MG63 (cell line): Measurements from ENCODE around the gene CCT2. TPM values are rescaled to one million over a fixed set of nuclear protein-coding genes. Genes with fewer than 3 reads are reported as not detected.
A peak's percentile ranks its signal among the peaks of the same experiment; 100 is the strongest.

Source experiments
- DNase-seq: peaks from one replicate; pipeline ENCODE4 v3.0.0-alpha.2; 2020
- H3K27me3 ChIP-seq: fragments of 250-450 bp; sonication (Bioruptor Pico); 2 replicates; pipeline ENCODE4 v1.5.1; 2020; ENCODE audit warnings: mild to moderate bottlenecking, moderate library complexity
- H3K36me3 ChIP-seq: fragments of 250-450 bp; sonication (Bioruptor Pico); 2 replicates; pipeline ENCODE4 v1.5.1; 2020; ENCODE audit warnings: mild to moderate bottlenecking, moderate library complexity
- H3K4me3 ChIP-seq: fragments of 250-450 bp; sonication (Bioruptor Pico); 2 replicates; pipeline ENCODE4 v1.5.1; 2020; ENCODE audit warnings: mild to moderate bottlenecking, moderate library complexity
- H3K9me3 ChIP-seq: fragments of 250-450 bp; sonication (Bioruptor Pico); 2 replicates; pipeline ENCODE4 v1.5.1; 2020; ENCODE audit warnings: mild to moderate bottlenecking, moderate library complexity
- total RNA-seq: library from RNA; depleted of rRNA; stranded (reverse); fragments of >200 nt; shearing (Covaris generic); gene quantifications from 2 replicates; pipeline ENCODE4 v1.2.3, GENCODE V29; 2014; ENCODE audit warnings: low replicate concordance

The CCT2 gene
- total RNA-seq, 1 experiment from 2014 or later: 548 TPM

DNA sequence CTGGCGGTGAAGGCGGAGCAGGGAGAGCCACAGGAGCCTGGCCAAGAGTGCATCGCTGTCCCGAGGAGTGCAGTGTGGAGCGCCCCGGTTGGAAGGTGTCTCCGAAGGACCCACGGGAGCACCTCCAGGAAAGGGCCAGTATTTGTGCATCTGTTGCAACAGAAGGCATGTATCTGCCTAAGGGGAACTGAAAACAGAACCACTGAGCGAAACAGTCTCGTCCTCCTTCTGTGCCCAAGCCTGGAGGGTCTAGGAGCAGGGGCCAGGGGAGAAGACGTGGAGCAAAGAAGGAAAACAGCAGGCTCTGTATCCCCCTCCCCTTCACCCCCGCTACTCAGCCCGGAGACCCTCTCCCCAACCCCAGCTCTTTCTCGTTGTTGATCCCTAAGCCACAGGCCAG, 30.8 kb downstream of the CCT2 start:
- Histone ChIP-seq H3K9me3 (no peaks in the 10 kb centered on the region), H3K36me3 (no peaks in the 10 kb centered on the region)
- DNase-seq: no peak

DNA sequence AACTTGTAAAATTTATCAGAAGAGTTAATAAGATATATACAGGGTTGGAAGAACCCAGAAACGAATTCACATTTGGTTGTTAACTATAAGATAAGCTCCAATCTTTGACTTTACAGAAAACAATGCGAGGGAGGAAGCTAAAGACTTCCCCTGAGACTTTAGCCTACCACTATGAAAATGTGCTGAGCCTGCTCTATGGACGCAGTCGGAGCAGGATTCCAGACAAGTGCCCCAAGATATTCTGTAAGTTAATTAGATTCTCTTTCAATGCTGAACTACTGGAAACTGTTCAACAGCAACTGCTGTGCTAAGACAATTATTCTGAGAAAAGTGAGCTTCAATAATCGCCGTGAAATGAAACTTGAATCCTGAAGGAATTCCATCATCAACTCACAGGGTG, 33.8 kb downstream of the CCT2 start:
- no peaks in the 10 kb centered on the region for H3K36me3 ChIP-seq
- DNase-seq: no peak
- H3K4me3 ChIP-seq: no peak overlapping the region
- no peaks in the 10 kb centered on the region for H3K27me3 ChIP-seq
- no peaks in the 10 kb centered on the region for H3K9me3 ChIP-seq

More for the DNA sequence above, 30.8 kb downstream of the CCT2 start:
- H3K27me3 ChIP-seq: no peaks in the 10 kb centered on the region
- H3K4me3 ChIP-seq: no peak overlapping the region

DNA sequence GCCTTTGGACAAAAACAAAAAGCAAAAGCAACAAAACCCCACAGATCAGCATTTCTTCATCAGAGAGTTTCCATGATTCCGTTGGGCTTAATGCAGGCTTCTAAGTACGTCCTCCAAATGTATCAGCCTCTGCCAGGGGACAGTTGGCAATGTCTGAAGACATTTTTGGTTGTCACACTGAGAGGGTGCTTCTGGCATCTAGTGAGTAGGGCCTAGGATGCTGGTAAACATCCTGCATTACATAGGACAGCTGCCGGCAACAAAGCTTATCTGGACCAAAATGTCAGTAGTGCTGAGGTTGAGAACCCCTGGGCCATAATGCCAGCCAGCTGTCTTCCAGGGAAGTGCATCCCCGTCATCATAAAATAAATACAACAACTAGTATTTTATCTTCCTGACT, 34.8 kb downstream of the CCT2 start:
- Histone ChIP-seq H3K9me3 (no peaks in the 10 kb centered on the region), H3K27me3 (no peaks in the 10 kb centered on the region), H3K4me3 (no peak overlapping the region), H3K36me3 (no peaks in the 10 kb centered on the region)
- DNase-seq: no peak

DNA sequence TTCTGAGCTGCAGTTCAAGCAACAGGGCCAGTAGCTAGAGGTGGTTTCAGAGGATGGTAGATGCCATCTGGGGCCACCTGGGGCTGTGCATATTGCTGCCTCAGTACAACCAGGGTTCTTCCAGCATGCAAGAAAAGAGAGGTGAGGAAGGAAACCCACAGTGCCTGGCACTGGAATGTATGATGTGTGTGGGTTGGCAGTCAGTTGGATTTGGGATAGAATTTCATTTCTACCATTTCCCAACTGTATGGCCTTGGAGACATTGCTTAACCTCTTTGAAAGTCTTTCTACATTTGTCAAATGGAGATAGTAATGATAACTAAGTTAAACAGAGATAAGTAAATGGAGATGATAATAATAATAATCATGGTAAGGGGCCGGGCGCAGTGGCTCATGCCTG, 35.7 kb downstream of the CCT2 start:
- no peak for DNase-seq
- Histone ChIP-seq H3K36me3 (no peaks in the 10 kb centered on the region), H3K4me3 (no peak overlapping the region), H3K9me3 (no peaks in the 10 kb centered on the region), H3K27me3 (no peaks in the 10 kb centered on the region; the same call in 1 of the 2 replicates)

DNA sequence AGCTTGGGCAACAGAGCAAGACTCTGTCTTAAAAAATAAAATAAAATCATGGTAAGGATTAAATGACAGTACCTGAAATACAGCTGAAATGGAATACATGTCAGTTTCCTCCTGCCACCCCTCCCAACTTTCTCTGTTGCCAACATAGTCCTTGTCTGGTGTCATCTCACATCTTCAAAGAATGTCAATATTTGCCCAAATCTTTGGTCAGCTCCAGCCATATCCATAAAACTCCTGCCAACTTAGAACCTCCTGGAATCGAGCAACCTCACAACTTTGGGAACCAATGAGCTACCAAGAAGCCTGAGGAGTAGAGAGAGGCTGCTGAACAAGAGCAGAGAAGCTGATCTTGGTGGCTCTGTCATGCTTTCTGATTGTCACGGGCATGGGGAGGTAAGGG, 36.3 kb downstream of the CCT2 start:
- H3K27me3 ChIP-seq: no peaks in the 10 kb centered on the region; the same call in 1 of the 2 replicates

DNA sequence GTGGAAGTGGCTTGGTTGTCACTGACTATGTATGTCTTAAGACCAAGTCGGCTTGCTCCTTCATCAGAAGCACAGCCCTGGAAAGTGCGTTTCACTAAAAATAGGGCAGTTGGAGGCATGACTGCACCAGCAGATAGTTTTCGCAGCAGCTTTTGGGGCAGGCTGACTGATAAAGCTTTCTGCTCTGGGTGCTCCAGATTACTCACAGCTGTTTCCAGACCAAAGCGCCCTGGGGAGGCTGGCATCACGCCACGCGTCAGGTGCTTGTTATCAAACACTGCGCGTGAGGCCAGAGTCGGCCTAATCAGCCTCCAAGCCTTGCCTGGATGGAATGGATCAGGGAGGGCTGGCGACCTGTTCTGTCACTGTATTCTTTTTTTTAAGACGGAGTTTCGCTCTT, 38.7 kb downstream of the CCT2 start:
- Histone ChIP-seq H3K4me3 (no peak overlapping the region), H3K27me3 (no peaks in the 10 kb centered on the region; the same call in 1 of the 2 replicates), H3K9me3 (no peaks in the 10 kb centered on the region), H3K36me3 (no peaks in the 10 kb centered on the region)
- no peak for DNase-seq

More for the DNA sequence above, 36.3 kb downstream of the CCT2 start:
- H3K4me3 ChIP-seq: no peak overlapping the region
- no peak for DNase-seq
- no peaks in the 10 kb centered on the region for H3K9me3 ChIP-seq
- H3K36me3 ChIP-seq: no peaks in the 10 kb centered on the region

DNA sequence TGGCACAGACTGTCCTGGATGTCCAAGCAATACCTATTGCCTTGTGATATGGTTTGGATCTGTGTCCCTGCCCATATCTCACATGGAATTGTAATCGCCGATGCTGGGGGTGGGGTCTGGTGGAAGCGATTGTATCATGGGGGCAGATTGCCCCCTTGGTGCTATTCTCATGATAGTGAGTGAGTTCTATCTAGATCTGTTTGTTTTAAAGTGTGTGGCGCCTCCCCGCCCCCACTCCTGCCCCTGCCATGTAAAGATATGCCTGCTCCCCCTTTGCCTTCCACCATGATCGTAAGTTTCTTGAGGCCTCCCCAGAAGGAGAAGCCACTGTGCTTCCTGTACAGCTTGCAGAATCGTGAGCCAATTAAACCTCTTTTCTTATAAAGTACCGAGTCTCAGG, 42.2 kb downstream of the CCT2 start:
- no peak for DNase-seq
- Histone ChIP-seq H3K4me3 (no peak overlapping the region), H3K9me3 (no peaks in the 10 kb centered on the region), H3K27me3 (no peaks in the 10 kb centered on the region; the same call in 1 of the 2 replicates), H3K36me3 (no peaks in the 10 kb centered on the region)

DNA sequence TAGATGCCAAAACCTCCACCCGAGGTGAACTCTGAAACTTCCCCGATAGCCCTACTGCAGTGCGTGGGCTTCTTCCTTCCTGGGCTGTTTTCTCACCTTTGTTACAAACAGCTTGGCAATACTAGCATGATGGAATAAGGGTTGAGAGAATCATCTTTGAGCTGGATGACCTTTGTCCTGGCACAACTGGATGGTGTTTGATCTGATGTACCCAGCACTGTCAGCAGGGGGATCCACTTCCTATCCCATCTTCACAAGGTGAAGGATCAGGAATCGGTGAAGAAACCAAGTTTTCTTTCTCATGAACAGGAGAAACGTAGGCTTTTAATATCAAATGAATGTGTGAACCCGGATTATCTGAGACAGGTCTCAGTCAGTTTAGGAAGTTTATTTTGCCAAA, 44.9 kb downstream of the CCT2 start:
- peak; percentile 7 for DNase-seq
- no peaks in the 10 kb centered on the region for H3K9me3 ChIP-seq
- no peaks in the 10 kb centered on the region; the same call in 1 of the 2 replicates for H3K27me3 ChIP-seq
- H3K36me3 ChIP-seq: no peaks in the 10 kb centered on the region
- H3K4me3 ChIP-seq: no peak overlapping the region

DNA sequence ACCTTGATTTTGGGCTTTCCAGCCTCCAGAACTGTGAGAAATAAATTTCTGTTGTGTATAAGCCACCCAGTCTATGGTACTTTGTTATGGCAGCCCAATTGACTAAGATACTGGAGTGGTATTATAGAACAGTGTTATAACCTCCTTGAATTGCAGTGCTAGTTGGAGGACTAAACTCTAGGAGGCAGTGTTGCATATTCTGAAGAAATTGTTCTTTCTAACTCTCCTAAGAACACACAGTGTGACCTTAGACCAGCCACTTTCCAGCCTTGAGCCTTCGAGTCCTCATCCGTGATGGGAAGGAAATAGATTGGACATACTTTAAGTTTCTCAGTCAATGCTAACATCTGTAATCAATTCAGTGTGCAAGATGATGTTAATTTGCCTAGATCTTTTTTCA, 47.8 kb downstream of the CCT2 start:
- Histone ChIP-seq H3K4me3 (no peak overlapping the region), H3K9me3 (no peaks in the 10 kb centered on the region), H3K27me3 (no peaks in the 10 kb centered on the region), H3K36me3 (no peaks in the 10 kb centered on the region)
- DNase-seq: no peak

DNA sequence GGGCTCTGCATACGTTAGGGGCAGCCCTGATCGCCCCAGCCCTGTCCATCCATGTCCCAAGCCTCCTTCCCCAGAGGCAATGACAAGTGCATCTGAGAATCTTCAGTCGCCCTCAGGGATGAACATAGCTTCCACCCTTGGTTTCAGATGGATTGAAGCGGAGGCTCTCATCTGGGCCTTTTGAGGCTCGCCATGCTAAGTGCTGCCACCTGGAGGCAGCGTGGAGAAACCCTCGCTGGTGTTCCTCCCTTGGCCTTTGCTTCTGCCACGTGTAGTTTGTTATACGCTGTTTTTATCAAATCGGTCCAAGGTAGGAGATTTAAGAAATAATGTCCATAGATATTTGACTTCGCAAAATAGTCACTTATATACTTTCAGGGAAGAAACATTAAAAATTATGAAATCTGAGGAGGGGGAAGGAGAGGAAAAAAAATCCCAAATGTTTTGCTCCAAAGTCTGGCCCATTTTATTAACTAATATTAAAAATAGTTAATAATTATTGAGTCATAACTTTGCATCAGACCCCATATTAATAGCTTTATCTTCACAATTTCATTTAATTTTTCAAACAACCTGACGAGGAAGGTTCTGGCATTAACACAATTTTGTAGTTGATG, 54.2 kb downstream of the CCT2 start:
- Histone ChIP-seq H3K4me3 (no peak overlapping the region), H3K27me3 (no peaks in the 10 kb centered on the region), H3K36me3 (no peaks in the 10 kb centered on the region), H3K9me3 (no peaks in the 10 kb centered on the region)
- DNase-seq: peak; percentile 43

DNA sequence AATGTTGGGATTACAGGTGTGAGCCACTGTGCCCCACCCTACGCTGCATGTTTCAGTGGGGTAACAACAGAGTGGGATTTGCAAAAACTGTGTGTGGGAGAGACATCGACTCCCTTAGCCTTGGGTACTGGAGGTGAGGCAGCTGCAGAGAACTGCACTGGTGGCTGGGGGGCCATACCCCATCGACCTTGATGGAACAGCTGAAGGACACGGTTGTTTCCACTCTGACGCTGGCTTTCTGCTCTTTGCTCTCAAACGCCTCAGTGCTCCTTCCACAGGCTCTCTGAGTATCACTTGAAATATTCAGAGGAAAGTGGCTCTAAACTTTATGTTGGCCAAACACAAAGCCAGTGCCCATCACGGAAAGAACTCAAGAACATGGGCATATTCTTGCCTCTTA, 56.3 kb downstream of the CCT2 start:
- no peak for DNase-seq
- no peaks in the 10 kb centered on the region for H3K36me3 ChIP-seq
- H3K4me3 ChIP-seq: no peak overlapping the region
- H3K9me3 ChIP-seq: no peaks in the 10 kb centered on the region
- no peaks in the 10 kb centered on the region for H3K27me3 ChIP-seq

DNA sequence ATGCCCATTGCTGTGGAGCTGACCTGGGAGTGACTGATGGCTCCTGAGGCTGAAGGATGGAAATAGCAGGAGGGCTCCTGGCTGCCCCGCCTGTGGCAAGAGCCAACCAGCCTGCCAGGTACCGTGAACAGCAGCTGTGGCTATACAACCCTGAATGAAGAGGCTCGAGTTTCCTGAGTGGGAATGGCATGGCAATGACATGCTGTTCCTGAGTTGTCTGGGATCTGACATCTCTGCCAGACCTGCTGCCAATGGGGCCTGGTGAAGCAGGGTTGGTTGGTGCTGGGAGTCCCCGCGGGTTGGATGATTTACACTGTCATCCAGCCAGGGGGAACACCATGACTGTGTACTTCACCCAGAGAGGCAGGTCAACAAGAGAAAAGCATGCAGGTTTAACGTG, 57.3 kb downstream of the CCT2 start:
- Histone ChIP-seq H3K9me3 (no peaks in the 10 kb centered on the region), H3K27me3 (no peaks in the 10 kb centered on the region), H3K36me3 (no peaks in the 10 kb centered on the region), H3K4me3 (no peak overlapping the region)
- no peak for DNase-seq

DNA sequence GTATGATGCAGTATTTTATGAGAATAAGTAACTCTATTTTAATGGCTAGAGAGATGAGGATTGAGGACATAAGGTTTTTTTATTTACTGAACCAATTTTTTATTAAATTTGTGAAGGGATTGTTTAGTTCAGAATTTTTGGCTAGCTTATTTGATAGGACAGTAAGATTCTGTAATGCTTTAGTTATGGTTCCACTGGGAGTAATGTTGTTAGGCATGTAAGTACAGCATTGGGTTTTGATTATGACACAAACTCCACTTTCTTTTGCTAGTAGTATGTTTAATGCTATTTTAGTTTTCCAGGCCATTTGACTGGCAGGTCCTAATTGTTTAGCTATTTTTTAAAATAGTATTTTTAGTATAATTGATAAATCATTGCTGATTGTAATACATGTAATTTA, 59.3 kb downstream of the CCT2 start:
- no peak for DNase-seq
- no peak overlapping the region for H3K4me3 ChIP-seq
- H3K9me3 ChIP-seq: no peaks in the 10 kb centered on the region
- H3K36me3 ChIP-seq: no peaks in the 10 kb centered on the region
- no peaks in the 10 kb centered on the region for H3K27me3 ChIP-seq

DNA sequence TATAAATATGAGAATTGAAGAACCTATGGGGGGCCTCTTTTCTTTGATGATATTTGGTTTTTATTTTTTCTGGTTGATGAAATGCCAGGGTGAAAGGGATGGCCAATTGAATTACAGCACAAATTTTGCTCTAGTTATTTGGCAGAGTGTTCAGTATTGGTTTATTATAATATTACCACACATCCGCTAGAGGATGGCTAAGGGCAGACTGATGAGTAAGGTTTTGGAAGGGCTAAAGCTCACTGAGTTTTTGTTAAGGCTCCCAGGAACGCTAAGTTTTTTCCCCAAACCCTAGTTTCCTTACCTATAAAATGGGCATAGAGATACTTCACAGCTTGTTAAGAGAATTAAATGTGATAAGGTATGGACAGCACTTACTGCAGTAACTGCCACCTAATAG, 59.8 kb downstream of the CCT2 start:
- Histone ChIP-seq H3K9me3 (no peaks in the 10 kb centered on the region), H3K4me3 (no peak overlapping the region), H3K36me3 (no peaks in the 10 kb centered on the region), H3K27me3 (no peaks in the 10 kb centered on the region)
- peak; percentile 29 for DNase-seq

DNA sequence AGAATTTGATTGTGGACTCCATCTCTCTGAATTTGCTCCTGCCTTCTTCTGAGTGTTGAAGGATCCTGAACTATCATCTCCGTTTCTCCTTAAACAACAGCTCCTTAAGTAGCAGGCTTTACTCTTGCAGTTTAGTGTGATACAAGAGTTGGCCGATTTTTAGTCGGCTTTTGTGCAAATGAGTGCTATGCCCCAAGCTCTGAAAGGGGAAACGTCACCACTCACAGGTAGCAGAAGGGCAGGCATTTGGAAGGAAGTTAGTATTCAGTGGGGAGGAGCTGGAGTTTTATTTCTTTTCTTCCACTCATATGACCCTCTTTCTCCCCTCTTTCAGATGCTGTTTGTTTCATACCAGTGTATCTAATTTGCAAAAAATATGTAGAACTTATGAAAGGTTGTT, 61.9 kb downstream of the CCT2 start:
- Histone ChIP-seq H3K27me3 (no peaks in the 10 kb centered on the region), H3K4me3 (no peak overlapping the region), H3K9me3 (no peaks in the 10 kb centered on the region), H3K36me3 (no peaks in the 10 kb centered on the region)
- no peak for DNase-seq

DNA sequence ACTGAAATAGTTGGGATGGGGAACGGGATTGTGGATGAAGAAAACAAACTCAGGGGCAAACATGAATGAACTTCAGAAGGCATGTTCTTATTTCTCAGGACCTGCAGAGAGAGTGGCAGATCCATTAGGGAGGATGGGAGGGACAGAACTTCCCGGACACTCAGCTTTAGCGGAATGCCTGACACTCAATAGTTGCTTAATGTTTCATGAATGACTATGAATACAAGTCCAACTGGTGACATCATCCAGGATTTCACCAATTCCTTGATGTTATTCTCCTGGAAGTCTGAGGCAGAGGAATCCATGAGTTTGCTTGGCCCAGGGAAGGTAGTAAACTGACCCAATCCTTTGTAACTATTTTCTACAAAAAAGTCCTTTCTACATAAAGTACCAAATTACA, 63.2 kb downstream of the CCT2 start:
- no peaks in the 10 kb centered on the region for H3K36me3 ChIP-seq
- peak; percentile 53 for DNase-seq
- H3K9me3 ChIP-seq: no peaks in the 10 kb centered on the region
- no peak overlapping the region for H3K4me3 ChIP-seq
- H3K27me3 ChIP-seq: no peaks in the 10 kb centered on the region

DNA sequence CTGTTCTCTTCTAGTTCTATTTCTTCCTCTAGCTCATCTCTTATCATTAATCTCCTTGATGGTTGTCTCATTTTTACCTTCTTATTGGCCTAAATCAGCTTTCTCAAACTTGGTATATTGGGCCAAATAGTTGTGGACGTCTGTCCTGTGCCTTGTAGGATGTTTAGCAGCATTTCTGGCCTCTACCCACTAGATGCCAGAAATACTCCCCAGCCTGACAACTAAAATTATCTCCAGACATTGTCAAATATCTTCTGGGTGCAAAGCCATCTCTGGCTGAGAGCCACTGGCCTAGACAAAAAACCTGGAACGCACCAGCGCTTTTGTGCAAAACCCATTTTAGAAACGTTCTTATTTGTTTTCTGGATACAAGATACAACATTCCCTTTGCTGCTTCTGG, 64.3 kb downstream of the CCT2 start:
- no peak for DNase-seq
- Histone ChIP-seq H3K4me3 (no peak overlapping the region), H3K9me3 (no peaks in the 10 kb centered on the region), H3K27me3 (no peaks in the 10 kb centered on the region), H3K36me3 (no peaks in the 10 kb centered on the region)
